Activated naive CD4-positive, alpha-beta T cell treated with anti-CD3 and anti-CD28 coated beads, Interleukin-2, amount 10 ng/mL, durations not matched to agents 7 days and 5 days (primary cell): ENCODE measurements around the gene HPCAL1.

Experiments used
- CTCF ChIA-PET: fragments of 350-600 bp; sonication (Branson Sonifier 250); formaldehyde crosslinking; loops from one replicate; lab custom pipeline; 2021; ENCODE audit warnings: antibody characterized with exemption; lab: Charles Lee
- DNase-seq: peaks from one replicate; pipeline ENCODE4 v3.0.0-alpha.2; 2020
- H3K27ac Mint-ChIP-seq: one replicate; pipeline ENCODE4 v1.8.0; 2021; ENCODE audit warnings: mild to moderate bottlenecking, moderate library complexity, mixed read lengths
- H3K27me3 Mint-ChIP-seq: one replicate; pipeline ENCODE4 v1.8.0; 2021; ENCODE audit warnings: mild to moderate bottlenecking, mixed read lengths
- H3K36me3 Mint-ChIP-seq: one replicate; pipeline ENCODE4 v1.8.0; 2021; ENCODE audit warnings: mixed read lengths
- H3K4me1 Mint-ChIP-seq: one replicate; pipeline ENCODE4 v1.8.0; 2021; ENCODE audit warnings: mixed read lengths
- H3K4me3 Mint-ChIP-seq: one replicate; pipeline ENCODE4 v1.8.0; 2021; ENCODE audit warnings: mild to moderate bottlenecking, moderate library complexity, mixed read lengths
- H3K9me3 Mint-ChIP-seq: one replicate; pipeline ENCODE4 v1.8.0; 2021; ENCODE audit warnings: mixed read lengths

HPCAL1 gene

GRCh38 chr2:10422251-10422650 lies 119.5 kb downstream of the HPCAL1 start:
- no peaks in the 10 kb centered on the region for H3K4me1 Mint-ChIP-seq
- no peak overlapping the region for H3K4me3 Mint-ChIP-seq
- H3K27ac Mint-ChIP-seq, result no peak overlapping the region
- H3K27me3 Mint-ChIP-seq, result no peaks in the 10 kb centered on the region
- DNase-seq, result no peak
- CTCF ChIA-PET, result interaction anchor here (2.8 kb wide), 1 partner anchor 14 kb away, joined by 12 read pairs; no protein-coding TSS in a partner anchor
- peaks cover 20% of the 10 kb centered on the region for H3K36me3 Mint-ChIP-seq
- no peaks in the 10 kb centered on the region for H3K9me3 Mint-ChIP-seq

- no peaks in the 10 kb centered on the region for H3K27me3 Mint-ChIP-seq
- H3K4me1 Mint-ChIP-seq, result no peaks in the 10 kb centered on the region
- H3K27ac Mint-ChIP-seq, result no peak overlapping the region
- no peak for DNase-seq
- no peaks in the 10 kb centered on the region for H3K9me3 Mint-ChIP-seq
- no peak overlapping the region for H3K4me3 Mint-ChIP-seq
- H3K36me3 Mint-ChIP-seq, result peaks cover 20% of the 10 kb centered on the region
- CTCF ChIA-PET, result interaction anchor here (2.1 to 2.8 kb wide), 2 partner anchors 12 to 14 kb away, joined by 9 to 12 read pairs; no protein-coding TSS in a partner anchor
These were observed 120.2 kb downstream of the HPCAL1 start for GRCh38 chr2:10422732-10423399.

GRCh38 chr2:10423400-10423774 lies 120.7 kb downstream of the HPCAL1 start:
- Mint-ChIP-seq H3K27me3 (no peaks in the 10 kb centered on the region), H3K4me1 (no peaks in the 10 kb centered on the region), H3K36me3 (peaks cover 20% of the 10 kb centered on the region), H3K27ac (no peak overlapping the region), H3K9me3 (no peaks in the 10 kb centered on the region), H3K4me3 (no peak overlapping the region)
- DNase-seq, result no peak
- CTCF ChIA-PET, result interaction anchor here (2.1 to 2.8 kb wide), 2 partner anchors 11 to 15 kb away, joined by 9 to 12 read pairs; no protein-coding TSS in a partner anchor

GRCh38 chr2:10424051-10424450 lies 121.3 kb downstream of the HPCAL1 start:
- peaks cover 20% of the 10 kb centered on the region for H3K36me3 Mint-ChIP-seq
- H3K4me1 Mint-ChIP-seq, result no peaks in the 10 kb centered on the region
- H3K4me3 Mint-ChIP-seq, result no peak overlapping the region
- no peaks in the 10 kb centered on the region for H3K9me3 Mint-ChIP-seq
- CTCF ChIA-PET, result interaction anchor here (2.1 to 2.8 kb wide), 2 partner anchors 11 to 15 kb away, joined by 9 to 12 read pairs; no protein-coding TSS in a partner anchor
- H3K27ac Mint-ChIP-seq, result no peak overlapping the region
- no peak for DNase-seq
- H3K27me3 Mint-ChIP-seq, result no peaks in the 10 kb centered on the region

- no peak overlapping the region for H3K27ac Mint-ChIP-seq
- H3K4me1 Mint-ChIP-seq, result no peaks in the 10 kb centered on the region
- DNase-seq, result no peak
- H3K9me3 Mint-ChIP-seq, result no peaks in the 10 kb centered on the region
- H3K27me3 Mint-ChIP-seq, result no peaks in the 10 kb centered on the region
- H3K4me3 Mint-ChIP-seq, result no peak overlapping the region
- CTCF ChIA-PET, result interaction anchor here (0.8 to 2.8 kb wide), 3 partner anchors 10 to 352 kb away, joined by 3 to 12 read pairs (median 9); no protein-coding TSS in a partner anchor
- H3K36me3 Mint-ChIP-seq, result peaks cover 16% of the 10 kb centered on the region
These were observed 122.3 kb downstream of the HPCAL1 start for GRCh38 chr2:10424916-10425505.

- no peak for DNase-seq
- Mint-ChIP-seq H3K4me3 (no peak overlapping the region), H3K27ac (no peak overlapping the region), H3K4me1 (no peaks in the 10 kb centered on the region), H3K27me3 (peaks cover 6% of the 10 kb centered on the region), H3K36me3 (peaks cover 14% of the 10 kb centered on the region), H3K9me3 (no peaks in the 10 kb centered on the region)
- CTCF ChIA-PET, result interaction anchor here (0.8 kb wide), 1 partner anchor 353 kb away, joined by 3 read pairs; no protein-coding TSS in a partner anchor
These were observed 123.0 kb downstream of the HPCAL1 start for GRCh38 chr2:10425699-10426098.

GRCh38 chr2:10426726-10427617 lies 124.3 kb downstream of the HPCAL1 start:
- Mint-ChIP-seq H3K9me3 (no peaks in the 10 kb centered on the region), H3K4me3 (no peak overlapping the region), H3K36me3 (peaks cover 8% of the 10 kb centered on the region), H3K27me3 (peaks cover 19% of the 10 kb centered on the region), H3K4me1 (peaks cover under 1% of the 10 kb centered on the region), H3K27ac (no peak overlapping the region)
- no peak for DNase-seq
- CTCF ChIA-PET, result interaction anchor here (1.0 kb wide), 1 partner anchor 8 kb away, joined by 3 read pairs; no protein-coding TSS in a partner anchor

GRCh38 chr2:10427618-10427949 lies 124.9 kb downstream of the HPCAL1 start:
- peaks cover 5% of the 10 kb centered on the region for H3K36me3 Mint-ChIP-seq
- no peak overlapping the region for H3K4me3 Mint-ChIP-seq
- peaks cover 5% of the 10 kb centered on the region for H3K4me1 Mint-ChIP-seq
- H3K9me3 Mint-ChIP-seq, result no peaks in the 10 kb centered on the region
- no peak overlapping the region for H3K27ac Mint-ChIP-seq
- CTCF ChIA-PET, result no interaction called here
- peaks cover 25% of the 10 kb centered on the region for H3K27me3 Mint-ChIP-seq
- no peak for DNase-seq

GRCh38 chr2:10428355-10428754 lies 125.7 kb downstream of the HPCAL1 start:
- Mint-ChIP-seq H3K27me3 (peaks cover 32% of the 10 kb centered on the region), H3K27ac (no peak overlapping the region), H3K4me1 (peaks cover 10% of the 10 kb centered on the region), H3K9me3 (no peaks in the 10 kb centered on the region), H3K36me3 (peaks cover 5% of the 10 kb centered on the region), H3K4me3 (no peak overlapping the region)
- no peak for DNase-seq
- CTCF ChIA-PET, result no interaction called here

GRCh38 chr2:10428924-10429323 lies 126.2 kb downstream of the HPCAL1 start:
- peak overlapping the region; percentile 52 for H3K27ac Mint-ChIP-seq
- DNase-seq, result no peak
- no peaks in the 10 kb centered on the region for H3K9me3 Mint-ChIP-seq
- peaks cover 5% of the 10 kb centered on the region for H3K36me3 Mint-ChIP-seq
- H3K4me3 Mint-ChIP-seq, result no peak overlapping the region
- peaks cover 38% of the 10 kb centered on the region for H3K27me3 Mint-ChIP-seq
- peaks cover 10% of the 10 kb centered on the region for H3K4me1 Mint-ChIP-seq
- CTCF ChIA-PET, result no interaction called here

- Mint-ChIP-seq H3K4me3 (no peak overlapping the region), H3K36me3 (no peaks in the 10 kb centered on the region), H3K27me3 (peaks cover 46% of the 10 kb centered on the region), H3K9me3 (no peaks in the 10 kb centered on the region), H3K27ac (no peak overlapping the region), H3K4me1 (peaks cover 13% of the 10 kb centered on the region)
- no peak for DNase-seq
- CTCF ChIA-PET, result interaction anchor here (0.6 to 1.6 kb wide), 5 partner anchors 22 to 363 kb away, joined by 3 to 6 read pairs (median 4); no protein-coding TSS in a partner anchor
These were observed 128.3 kb downstream of the HPCAL1 start for GRCh38 chr2:10430886-10431622.

- Mint-ChIP-seq H3K36me3 (no peaks in the 10 kb centered on the region), H3K4me3 (peak overlapping the region; percentile 44), H3K4me1 (peaks cover 13% of the 10 kb centered on the region), H3K27ac (no peak overlapping the region), H3K27me3 (peaks cover 46% of the 10 kb centered on the region), H3K9me3 (no peaks in the 10 kb centered on the region)
- CTCF ChIA-PET, result interaction anchor here (0.8 to 4.6 kb wide), 6 partner anchors 23 to 313 kb away, joined by 3 to 31 read pairs (median 4); no protein-coding TSS in a partner anchor
- no peak for DNase-seq
These were observed 129.1 kb downstream of the HPCAL1 start for GRCh38 chr2:10431797-10432196.
